Liver (tissue), 9 donors: ENCODE measurements around the gene LGALS12. TPM values are rescaled to one million over a fixed set of nuclear protein-coding genes. Genes with fewer than 3 reads are reported as not detected.
A peak's percentile ranks its signal among the peaks of the same experiment; 100 is the strongest.

ENCODE experiments used
- DNase-seq: peaks from one replicate; pipeline ENCODE4 v3.0.0-alpha.2; 2017; ENCODE audit warnings: low spot score
- H3K27ac ChIP-seq, 2 donors: one replicate each; pipeline ENCODE4 v1.7.0; 2013; ENCODE audit warnings: inconsistent platforms in 2 of 2, low read length in 2 of 2, control low read depth in 1 of 2, low read depth in 1 of 2, mild to moderate bottlenecking in 1 of 2
- H3K27me3 ChIP-seq, 4 donors: one replicate each; pipeline versions ENCODE4 v1.6.1 to v1.7.0; 2013; ENCODE audit warnings: low read length in 3 of 4, inconsistent platforms in 1 of 4, mild to moderate bottlenecking in 1 of 4, moderate library complexity in 1 of 4; ENCODE audit not compliant: control insufficient read depth in 4 of 4, insufficient read depth in 4 of 4
- H3K36me3 ChIP-seq, 4 donors: one replicate each; pipeline versions ENCODE4 v1.6.1 to v1.7.0; 2013; ENCODE audit warnings: low read length in 3 of 4, mild to moderate bottlenecking in 3 of 4, low read depth in 1 of 4, moderate library complexity in 1 of 4; ENCODE audit not compliant: control insufficient read depth in 4 of 4, insufficient read depth in 3 of 4
- H3K4me1 ChIP-seq, 4 donors: one replicate each; pipeline versions ENCODE4 v1.6.1 to v1.7.0; 2013; ENCODE audit warnings: low read length in 3 of 4, mild to moderate bottlenecking in 3 of 4, moderate library complexity in 1 of 4; ENCODE audit not compliant: control insufficient read depth in 4 of 4, insufficient read depth in 4 of 4
- H3K4me3 ChIP-seq, 3 donors: one replicate each; pipeline versions ENCODE4 v1.6.1 to v1.7.0; 2013; ENCODE audit warnings: low read length in 3 of 3, control low read depth in 1 of 3, low read depth in 1 of 3, mild to moderate bottlenecking in 1 of 3
- H3K9ac ChIP-seq, 2 donors: one replicate each; pipeline ENCODE4 v1.7.0; 2013; ENCODE audit warnings: low read length in 2 of 2, mild to moderate bottlenecking in 2 of 2, moderate library complexity in 2 of 2, control low read depth in 1 of 2, low read depth in 1 of 2
- H3K9me3 ChIP-seq, 4 donors: one replicate each; pipeline versions ENCODE4 v1.6.1 to v1.7.0; 2013; ENCODE audit warnings: low read length in 3 of 4; ENCODE audit not compliant: control insufficient read depth in 4 of 4
- CTCF ChIP-seq: fragments of 150-350 bp; IDR thresholded peaks from 2 replicates; pipeline ENCODE4 v1.5.1; 2017; ENCODE audit warnings: improper control_type of control experiment, low read depth, low read length; ENCODE audit not compliant: missing input control
- EGR1 ChIP-seq, 2 donors: IDR thresholded peaks; 2 replicates each; pipeline ENCODE4 v1.6.1; 2016 to 2018; ENCODE audit warnings: antibody characterized with exemption in 2 of 2, low read depth in 2 of 2
- FOXA1 ChIP-seq: IDR thresholded peaks from 2 replicates; pipeline ENCODE4 v1.6.1; 2016; ENCODE audit warnings: antibody characterized with exemption
- FOXA2 ChIP-seq: IDR thresholded peaks from 2 replicates; pipeline ENCODE4 v1.6.1; 2016; ENCODE audit warnings: antibody characterized with exemption
- GABPA ChIP-seq, 2 donors: IDR thresholded peaks in 1 of 2; conservative IDR thresholded peaks in 1 of 2; 2 replicates each; pipeline ENCODE4 v1.6.1; 2016; ENCODE audit warnings: antibody characterized with exemption in 2 of 2, mild to moderate bottlenecking in 1 of 2, moderate library complexity in 1 of 2
- HNF4A ChIP-seq, 2 donors: conservative IDR thresholded peaks; 2 replicates each; pipeline ENCODE4 v1.6.1; 2016; ENCODE audit warnings: antibody characterized with exemption in 2 of 2, mild to moderate bottlenecking in 2 of 2
- HNF4G ChIP-seq: IDR thresholded peaks from 2 replicates; pipeline ENCODE4 v1.6.1; 2016; ENCODE audit warnings: antibody characterized with exemption
- JUND ChIP-seq, 2 donors: IDR thresholded peaks; 2 replicates each; pipeline ENCODE4 v1.6.1; 2016; ENCODE audit warnings: antibody characterized with exemption in 2 of 2
- NR2F2 ChIP-seq: IDR thresholded peaks from 2 replicates; pipeline ENCODE4 v1.6.1; 2016; ENCODE audit warnings: antibody characterized with exemption
- RAD21 ChIP-seq, 2 donors: IDR thresholded peaks; 2 replicates each; pipeline ENCODE4 v1.6.1; 2016; ENCODE audit warnings: antibody characterized with exemption in 2 of 2, mild to moderate bottlenecking in 2 of 2
- REST ChIP-seq: IDR thresholded peaks from 2 replicates; pipeline ENCODE4 v1.6.1; 2016; ENCODE audit warnings: antibody characterized with exemption, mild to moderate bottlenecking
- RXRA ChIP-seq, 2 donors: IDR thresholded peaks; 2 replicates each; pipeline ENCODE4 v1.6.1; 2017 to 2018; ENCODE audit warnings: antibody characterized with exemption in 2 of 2, mild to moderate bottlenecking in 1 of 2
- SP1 ChIP-seq: IDR thresholded peaks from 2 replicates; pipeline ENCODE4 v1.6.1; 2018; ENCODE audit warnings: antibody characterized with exemption, mild to moderate bottlenecking
- TAF1 ChIP-seq: conservative IDR thresholded peaks from 2 replicates; pipeline ENCODE4 v1.6.1; 2016; ENCODE audit warnings: antibody characterized with exemption, mild to moderate bottlenecking
- YY1 ChIP-seq: IDR thresholded peaks from 2 replicates; pipeline ENCODE4 v1.6.1; 2016; ENCODE audit warnings: antibody characterized with exemption, mild to moderate bottlenecking
- ZBTB33 ChIP-seq: IDR thresholded peaks from 2 replicates; pipeline ENCODE4 v1.6.1; 2016; ENCODE audit warnings: antibody characterized with exemption
- WGBS: extraction: QIAGEN DNeasy Blood & Tissue Kit; methylation state at CpG from one replicate; pipeline ENCODE4 v1.1.7; 2013; 5-methylcytosine and 5-hydroxymethylcytosine counted together
- polyA plus RNA-seq, 2 donors: library from polyadenylated mRNA; stranded (reverse) in 1 of 2; unstranded in 1 of 2; fragments of 200-250 nt in 1 of 2; fragments of >200 nt in 1 of 2; fragmentation: Nextera tagmentation in 1 of 2; extraction: Ambion mirVana in 1 of 2; gene quantifications; one replicate each; pipeline versions ENCODE4 v1.2.1 to v1.2.3, GENCODE V29; 2013 to 2015
- total RNA-seq, 2 donors: library from RNA; depleted of rRNA; stranded (reverse); fragments of >200 nt; gene quantifications; one replicate each; pipeline ENCODE4 v1.2.3, GENCODE V29; 2014
- TF ChIP-seq, protein P1 (sequence below): IDR thresholded peaks from 2 replicates; pipeline ENCODE4 v1.6.1; 2016; ENCODE audit warnings: antibody characterized with exemption
- TF ChIP-seq, protein P2 (sequence below): IDR thresholded peaks from 2 replicates; pipeline ENCODE4 v1.6.1; 2016; ENCODE audit warnings: antibody characterized with exemption
- donor health status: healthy.
- donor health status: healthy.
- donor health status: healthy.
- donor health status: healthy.
- donor health status: healthy.

LGALS12 gene
- total and polyA plus RNA-seq, 4 donors = 0.03 to 0.98 TPM; not detected in 2

DNA sequence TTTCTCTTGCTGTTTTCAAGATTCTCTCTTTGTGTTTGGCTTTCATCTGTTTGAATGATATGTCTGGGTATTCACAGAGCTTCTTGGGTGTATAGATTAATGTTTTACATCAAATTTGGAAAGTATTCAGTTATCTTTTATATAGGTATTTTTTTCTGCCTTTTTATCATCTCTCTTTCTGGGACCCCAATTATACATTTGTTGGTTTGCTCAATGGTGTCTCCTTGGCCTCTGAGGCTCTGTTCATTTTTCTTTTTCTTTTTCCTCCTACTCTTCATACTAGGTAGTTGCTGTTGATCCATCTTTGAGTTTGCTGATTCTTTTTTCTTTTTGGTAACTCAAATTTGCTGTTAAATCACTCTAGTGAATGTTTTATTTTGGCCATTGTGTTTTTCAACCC lies 29.3 kb upstream of the LGALS12 start:
- Histone ChIP-seq H3K9ac (no peak overlapping the region), H3K9me3 (peaks cover 0 to 3% (median 0%) of the 10 kb centered on the region in 4 donors), H3K36me3 (no peaks in the 10 kb centered on the region), H3K4me1 (peaks cover 0 to 3% (median 0%) of the 10 kb centered on the region in 4 donors), H3K27me3 (no peaks in the 10 kb centered on the region), H3K4me3 (no peak overlapping the region), H3K27ac (no peak overlapping the region)
- TF ChIP-seq GABPA (IDR thresholded peaks at IDR 0.05 in 1 of 2, conservative IDR thresholded peaks at IDR 0.05 in 1 of 2) = no peak
- TF ChIP-seq, protein P1, sequence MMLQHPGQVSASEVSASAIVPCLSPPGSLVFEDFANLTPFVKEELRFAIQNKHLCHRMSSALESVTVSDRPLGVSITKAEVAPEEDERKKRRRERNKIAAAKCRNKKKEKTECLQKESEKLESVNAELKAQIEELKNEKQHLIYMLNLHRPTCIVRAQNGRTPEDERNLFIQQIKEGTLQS = no peak
- no peak for TF ChIP-seq SP1
- TF ChIP-seq JUND (IDR thresholded peaks at IDR 0.05) = no peak
- TF ChIP-seq, protein P2, sequence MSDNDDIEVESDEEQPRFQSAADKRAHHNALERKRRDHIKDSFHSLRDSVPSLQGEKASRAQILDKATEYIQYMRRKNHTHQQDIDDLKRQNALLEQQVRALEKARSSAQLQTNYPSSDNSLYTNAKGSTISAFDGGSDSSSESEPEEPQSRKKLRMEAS = no peak
- no peak for TF ChIP-seq RAD21 (IDR thresholded peaks at IDR 0.05)
- TF ChIP-seq TAF1 = no peak
- no peak for TF ChIP-seq HNF4A (conservative IDR thresholded peaks at IDR 0.05)
- TF ChIP-seq NR2F2 = no peak
- TF ChIP-seq ZBTB33 = no peak
- TF ChIP-seq FOXA1 = no peak
- DNase-seq = no peak

- Histone ChIP-seq H3K4me1 (peaks cover 0 to 3% (median 0%) of the 10 kb centered on the region in 4 donors), H3K36me3 (no peaks in the 10 kb centered on the region), H3K4me3 (no peak overlapping the region), H3K9ac (no peak overlapping the region), H3K27ac (no peak overlapping the region), H3K27me3 (no peaks in the 10 kb centered on the region), H3K9me3 (peaks cover 0 to 3% (median 0%) of the 10 kb centered on the region in 4 donors)
- TF ChIP-seq HNF4G (no peak), CTCF (peak; percentile 96), JUND (IDR thresholded peaks at IDR 0.05) (no peak), RAD21 (IDR thresholded peaks at IDR 0.05) (peak; percentile 100), YY1 (peak; percentile 33), EGR1 (IDR thresholded peaks at IDR 0.05; ENCODE audit: low read depth in 2 of 2) (no peak), RXRA (IDR thresholded peaks at IDR 0.05) (peak in 1 of 2 donors; percentile 26)
- 18% methylated on average over 5 of the region's 5 CpGs for WGBS
- peak; percentile 44 for DNase-seq
These were observed 27.0 kb upstream of the LGALS12 start for GRCh38 chr11:63478896-63479295.

DNA sequence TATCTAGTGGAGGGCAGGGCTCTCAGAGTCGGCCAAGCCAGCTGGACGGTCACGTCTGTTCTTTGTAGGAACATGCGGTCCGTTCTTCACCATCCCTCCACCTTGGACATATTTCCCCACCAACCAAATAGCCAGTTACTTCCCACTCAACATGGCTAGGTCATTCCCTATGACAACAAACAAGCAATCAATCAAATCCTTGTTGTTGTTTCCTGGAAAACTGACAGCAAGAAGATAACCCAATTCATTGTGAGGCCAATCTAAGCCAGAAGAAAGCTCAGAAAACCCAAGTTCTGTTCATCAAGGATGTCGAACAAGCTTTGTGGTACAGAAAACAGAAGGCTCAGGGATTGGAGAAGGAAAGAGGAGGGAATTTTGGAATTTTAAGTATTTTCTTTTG lies 25.8 kb upstream of the LGALS12 start:
- Histone ChIP-seq H3K27me3 (no peaks in the 10 kb centered on the region), H3K27ac (no peak overlapping the region), H3K4me1 (peaks cover 0 to 3% (median 0%) of the 10 kb centered on the region in 4 donors), H3K9me3 (peaks cover 0 to 3% (median 0%) of the 10 kb centered on the region in 4 donors), H3K4me3 (no peak overlapping the region), H3K36me3 (no peaks in the 10 kb centered on the region), H3K9ac (no peak overlapping the region)
- no peak for DNase-seq
- WGBS = 93% methylated on average over 6 of the region's 6 CpGs
- TF ChIP-seq JUND (IDR thresholded peaks at IDR 0.05) (no peak), FOXA1 (no peak), RAD21 (IDR thresholded peaks at IDR 0.05) (no peak), SP1 (no peak), FOXA2 (no peak), GABPA (IDR thresholded peaks at IDR 0.05 in 1 of 2, conservative IDR thresholded peaks at IDR 0.05 in 1 of 2) (no peak), NR2F2 (no peak), TAF1 (no peak), REST (no peak), CTCF (no peak)
- TF ChIP-seq, protein P2 = no peak
